ENCODE data around the gene HSP90AB1.
A peak's percentile ranks its signal among the peaks of the same experiment; 100 is the strongest.

Gene HSP90AB1

DNA sequence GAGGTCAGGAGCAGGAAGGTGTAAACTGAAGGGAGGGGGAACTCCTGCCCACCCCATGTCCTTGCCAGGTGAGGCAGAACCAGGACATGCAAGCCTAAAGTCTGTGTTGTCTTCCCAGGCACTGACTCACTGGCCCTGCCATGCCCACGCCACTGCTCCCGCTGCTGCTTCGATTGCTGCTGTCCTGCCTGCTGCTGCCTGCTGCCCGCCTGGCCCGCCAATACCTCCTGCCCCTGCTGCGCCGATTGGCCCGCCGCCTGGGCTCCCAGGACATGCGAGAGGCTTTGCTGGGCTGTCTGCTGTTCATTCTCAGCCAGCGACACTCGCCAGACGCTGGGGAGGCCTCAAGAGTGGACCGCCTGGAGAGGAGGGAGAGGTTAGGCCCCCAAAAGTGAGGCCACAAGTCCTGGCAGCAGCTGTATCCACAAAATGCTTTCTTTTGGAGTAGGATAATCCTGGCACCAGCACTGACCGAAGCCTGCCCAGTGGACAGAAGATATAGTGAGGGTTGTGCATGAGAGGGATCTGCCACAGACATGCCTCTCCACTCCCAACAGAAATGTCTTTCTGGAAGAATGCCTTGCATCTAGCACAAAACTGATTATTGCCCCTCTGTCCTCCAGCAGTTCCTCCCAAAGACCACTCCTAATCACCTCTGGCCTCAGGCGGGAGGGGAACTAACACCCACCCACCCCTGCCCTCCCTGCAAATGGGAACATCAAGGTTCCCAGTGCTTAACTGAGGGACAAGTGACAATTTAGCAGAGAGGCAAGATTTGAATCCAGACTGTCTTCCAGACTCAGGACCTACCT is 29.4 kb upstream of the HSP90AB1 start:
- no peak for DNase-seq (ENCODE audit: low read depth)
- H3K4me3 ChIP-seq (ENCODE audit: low read length): no peak overlapping the region
- TF ChIP-seq, protein P1, sequence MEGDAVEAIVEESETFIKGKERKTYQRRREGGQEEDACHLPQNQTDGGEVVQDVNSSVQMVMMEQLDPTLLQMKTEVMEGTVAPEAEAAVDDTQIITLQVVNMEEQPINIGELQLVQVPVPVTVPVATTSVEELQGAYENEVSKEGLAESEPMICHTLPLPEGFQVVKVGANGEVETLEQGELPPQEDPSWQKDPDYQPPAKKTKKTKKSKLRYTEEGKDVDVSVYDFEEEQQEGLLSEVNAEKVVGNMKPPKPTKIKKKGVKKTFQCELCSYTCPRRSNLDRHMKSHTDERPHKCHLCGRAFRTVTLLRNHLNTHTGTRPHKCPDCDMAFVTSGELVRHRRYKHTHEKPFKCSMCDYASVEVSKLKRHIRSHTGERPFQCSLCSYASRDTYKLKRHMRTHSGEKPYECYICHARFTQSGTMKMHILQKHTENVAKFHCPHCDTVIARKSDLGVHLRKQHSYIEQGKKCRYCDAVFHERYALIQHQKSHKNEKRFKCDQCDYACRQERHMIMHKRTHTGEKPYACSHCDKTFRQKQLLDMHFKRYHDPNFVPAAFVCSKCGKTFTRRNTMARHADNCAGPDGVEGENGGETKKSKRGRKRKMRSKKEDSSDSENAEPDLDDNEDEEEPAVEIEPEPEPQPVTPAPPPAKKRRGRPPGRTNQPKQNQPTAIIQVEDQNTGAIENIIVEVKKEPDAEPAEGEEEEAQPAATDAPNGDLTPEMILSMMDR (conservative IDR thresholded peaks at IDR 0.05; ENCODE audit: low read depth, low read length): no peak

DNA sequence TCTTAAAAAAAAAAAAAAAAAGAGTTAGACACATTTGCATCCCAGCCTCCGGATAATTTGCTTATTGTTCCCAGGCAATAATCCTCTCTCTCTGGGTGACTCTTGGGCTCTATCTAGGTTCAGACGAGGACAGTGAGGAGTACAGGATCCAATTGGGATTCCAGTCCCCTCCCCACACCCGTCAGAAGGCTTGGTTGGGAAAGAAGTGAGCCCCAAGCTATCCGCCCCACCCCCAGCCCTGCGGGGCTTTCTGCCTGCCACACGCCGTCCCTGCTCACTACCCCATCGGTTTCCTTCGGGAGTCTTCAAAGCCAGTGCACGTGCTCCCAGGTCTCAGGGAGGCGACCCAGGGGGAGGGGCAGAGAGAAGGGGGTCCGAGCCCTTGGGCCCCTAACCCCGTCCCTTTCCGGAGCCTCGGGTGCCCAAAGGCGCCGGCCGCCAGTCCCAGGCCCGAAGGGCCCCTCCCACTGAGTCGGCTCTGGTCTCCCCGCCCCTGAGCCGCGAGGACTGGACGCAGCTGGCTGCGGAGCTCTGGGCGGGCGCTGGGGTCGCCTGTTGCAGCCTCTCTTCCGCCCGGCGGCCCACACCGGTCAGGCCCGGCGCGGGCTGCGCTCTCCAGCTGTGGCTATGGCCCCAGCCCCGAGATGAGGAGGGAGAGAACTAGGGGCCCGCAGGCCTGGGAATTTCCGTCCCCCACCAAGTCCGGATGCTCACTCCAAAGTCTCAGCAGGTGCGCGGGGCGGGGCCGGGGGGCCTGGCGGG is 27.7 kb upstream of the HSP90AB1 start:
- H3K4me3 ChIP-seq (ENCODE audit: low read length): peak overlapping the region; percentile 59
- no peak for DNase-seq (ENCODE audit: low read depth)
- TF ChIP-seq, protein P1 (conservative IDR thresholded peaks at IDR 0.05; ENCODE audit: low read depth, low read length): no peak

DNA sequence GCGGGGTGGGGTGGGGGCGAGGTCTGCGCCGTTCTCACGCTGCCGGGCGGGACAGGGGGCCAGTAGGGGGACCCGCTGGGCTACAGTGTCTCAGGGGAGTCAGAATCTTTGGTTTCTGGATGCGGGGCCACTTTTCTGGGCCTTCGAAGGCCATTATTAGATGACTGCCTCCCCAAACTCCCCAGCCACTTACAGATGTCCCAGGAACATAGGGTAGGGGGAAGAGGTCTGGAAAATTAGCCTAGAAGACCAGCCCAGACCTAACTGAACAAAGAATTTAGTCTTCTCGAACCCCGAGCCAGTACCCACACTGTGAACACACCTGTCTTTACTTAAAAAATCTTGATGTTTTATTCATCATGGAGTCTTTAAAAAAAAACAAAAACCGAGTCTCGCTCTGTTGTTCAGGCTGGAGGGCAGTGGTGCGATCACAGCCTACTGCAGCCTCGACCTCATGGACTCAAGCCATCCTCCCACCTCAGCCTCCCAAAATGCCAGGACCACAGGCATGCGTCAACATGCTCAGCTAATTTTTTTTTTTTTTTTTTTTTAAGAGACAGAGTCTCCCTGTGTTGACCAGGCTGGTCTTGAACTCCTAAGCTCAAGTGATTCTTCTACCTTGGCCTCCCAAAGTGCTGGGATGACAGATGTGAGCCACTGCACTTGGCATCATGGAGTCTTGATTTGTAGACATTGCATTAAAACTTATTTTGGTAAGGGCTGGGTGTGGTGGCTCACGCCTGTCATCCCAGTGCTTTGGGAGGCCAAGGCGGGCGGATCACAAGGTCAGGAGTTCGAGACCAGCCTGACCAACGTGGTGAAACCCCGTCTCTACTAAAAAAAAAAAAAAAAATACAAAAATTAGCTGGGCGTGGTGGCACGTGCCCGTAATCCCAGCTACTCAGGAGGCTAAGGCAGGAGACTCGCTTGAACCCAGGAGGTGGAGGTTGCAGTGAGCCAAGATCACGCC is 26.8 kb upstream of the HSP90AB1 start:
- DNase-seq (ENCODE audit: low read depth): no peak
- TF ChIP-seq, protein P1 (conservative IDR thresholded peaks at IDR 0.05; ENCODE audit: low read depth, low read length): peak; percentile 4
- H3K4me3 ChIP-seq (ENCODE audit: low read length): peak overlapping the region; percentile 59

DNA sequence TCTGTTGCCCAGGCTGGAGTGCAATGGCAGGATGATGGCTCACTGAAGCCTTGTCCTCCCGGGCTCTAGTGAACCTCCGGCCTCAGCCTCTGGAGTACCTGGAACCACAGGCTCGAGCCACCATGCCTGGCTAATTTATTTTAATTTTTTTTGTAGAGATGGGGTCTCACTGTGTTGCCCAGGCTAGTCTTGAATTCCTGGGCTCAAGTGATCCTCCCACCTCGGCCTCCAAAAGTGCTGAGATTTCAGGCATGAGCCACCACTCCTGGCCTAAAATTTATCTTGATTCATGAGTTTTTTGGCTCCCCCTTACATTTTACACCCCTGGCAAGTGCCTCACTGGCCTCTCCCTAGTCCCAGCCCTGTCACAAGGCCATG is 26.0 kb upstream of the HSP90AB1 start:
- TF ChIP-seq, protein P1 (conservative IDR thresholded peaks at IDR 0.05; ENCODE audit: low read depth, low read length): no peak
- no peak for DNase-seq (ENCODE audit: low read depth)
- H3K4me3 ChIP-seq (ENCODE audit: low read length): no peak overlapping the region

DNA sequence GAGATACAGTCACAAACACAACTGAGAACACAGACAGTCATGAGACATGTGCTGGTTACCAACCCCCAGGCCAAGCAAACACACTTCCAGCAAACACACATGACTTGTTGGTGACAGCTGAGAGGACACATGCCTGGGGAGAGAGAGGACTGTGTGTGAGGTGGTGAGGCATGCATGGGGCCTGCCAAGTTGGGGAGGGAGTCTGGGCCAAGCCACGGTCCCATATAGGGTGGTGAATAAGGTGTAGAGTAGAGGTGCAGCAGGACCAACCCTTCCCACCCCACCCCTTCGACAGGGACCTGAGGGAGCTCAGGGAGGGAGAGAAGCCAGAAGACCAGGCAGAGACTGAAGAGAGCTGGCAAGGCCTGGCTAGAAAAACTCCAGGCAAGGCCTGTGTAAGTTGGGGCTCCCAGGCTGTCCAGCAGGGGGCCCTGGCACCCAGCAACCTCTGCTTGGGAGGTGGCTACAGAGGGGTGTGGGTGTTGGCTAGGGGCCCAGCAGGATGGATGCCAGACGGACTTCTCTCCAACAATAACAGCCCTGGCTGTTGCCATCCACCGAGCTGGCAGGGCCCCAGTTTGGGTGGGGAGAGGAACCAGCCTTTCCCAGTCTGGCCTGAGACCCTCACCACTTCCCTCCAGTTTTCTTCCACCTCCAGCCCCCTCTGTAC is 25.5 kb upstream of the HSP90AB1 start:
- TF ChIP-seq, protein P1 (conservative IDR thresholded peaks at IDR 0.05; ENCODE audit: low read depth, low read length): peak; percentile 95
- peak; percentile 77 for DNase-seq (ENCODE audit: low read depth)
- peak overlapping the region; percentile 8 for H3K4me3 ChIP-seq (ENCODE audit: low read length)

DNA sequence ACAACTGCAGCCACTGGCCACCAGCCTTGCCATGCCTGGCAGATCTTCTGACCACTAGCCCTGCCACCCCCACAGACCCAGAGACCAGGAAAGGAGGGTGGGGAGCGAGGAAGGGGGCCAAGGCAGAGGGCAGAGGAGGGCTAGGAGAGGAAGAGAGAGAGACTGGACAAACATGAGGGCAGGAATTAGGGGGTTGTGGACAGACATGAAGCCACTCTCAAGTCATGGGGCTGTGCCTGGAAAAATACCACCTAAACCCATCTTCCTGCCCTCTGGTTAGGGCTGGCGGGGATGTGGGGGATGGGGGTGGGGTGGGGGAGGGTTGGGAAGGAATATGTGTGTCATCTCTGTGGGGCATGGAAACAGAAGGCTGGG is 25.0 kb upstream of the HSP90AB1 start:
- TF ChIP-seq, protein P1 (conservative IDR thresholded peaks at IDR 0.05; ENCODE audit: low read depth, low read length): no peak

More for the DNA sequence above, 25.0 kb upstream of the HSP90AB1 start:
- peak overlapping the region; percentile 8 for H3K4me3 ChIP-seq (ENCODE audit: low read length)
- DNase-seq (ENCODE audit: low read depth): no peak

Measured in retinal pigment epithelial cell (primary cell).